GM18519 (cell line): ENCODE data around the gene ANKRD31.

Source experiments
- ATAC-seq: cut with Tn5 transposase; IDR thresholded peaks from one replicate; pipeline ENCODE4 v1.9.1; 2021; ENCODE audit warnings: mild to moderate bottlenecking, moderate library complexity; ENCODE audit not compliant: unreplicated experiment, low FRiP score

ANKRD31 gene

GRCh38 chr5:75043633-75044264 is 192.9 kb downstream of the ANKRD31 start:
- no peak for ATAC-seq

GRCh38 chr5:75042522-75042921 is 194.2 kb downstream of the ANKRD31 start:
- no peak for ATAC-seq

- ATAC-seq = no peak
Observed at GRCh38 chr5:75040973-75041372, 195.7 kb downstream of the ANKRD31 start.

- ATAC-seq = no peak
Observed at GRCh38 chr5:75037106-75037505, 199.6 kb downstream of the ANKRD31 start.

GRCh38 chr5:75034137-75034739 is 202.4 kb downstream of the ANKRD31 start:
- no peak for ATAC-seq

- no peak for ATAC-seq
Observed at GRCh38 chr5:75031366-75031765, 205.3 kb downstream of the ANKRD31 start.

GRCh38 chr5:75028090-75028489 is 208.6 kb downstream of the ANKRD31 start:
- no peak for ATAC-seq

- no peak for ATAC-seq
Observed at GRCh38 chr5:75023368-75024159, 213.1 kb downstream of the ANKRD31 start.

- ATAC-seq = no peak
Observed at GRCh38 chr5:75021800-75022199, 214.9 kb downstream of the ANKRD31 start.

GRCh38 chr5:75021219-75021618 is 215.5 kb downstream of the ANKRD31 start:
- ATAC-seq = no peak

- ATAC-seq = no peak
Observed at GRCh38 chr5:75020016-75020656, 216.5 kb downstream of the ANKRD31 start.

- no peak for ATAC-seq
Observed at GRCh38 chr5:75018805-75019587, 217.7 kb downstream of the ANKRD31 start.
